Ishikawa (cell line): ENCODE data around the gene IL4R.

Source experiments
- TAF1 ChIP-seq: IDR thresholded peaks from 2 replicates; pipeline ENCODE4 v1.6.1; 2012; ENCODE audit warnings: low read depth, mild to moderate bottlenecking
- YY1 ChIP-seq: IDR thresholded peaks from 2 replicates; pipeline ENCODE4 v1.6.1; 2012; ENCODE audit warnings: low read depth
- ZBTB7A ChIP-seq: IDR thresholded peaks from 2 replicates; pipeline ENCODE4 v1.6.1; 2012; ENCODE audit warnings: low read depth

GRCh38 chr16:27407133-27407532 is 93.4 kb downstream of the IL4R start:
- TF ChIP-seq YY1 (no peak), ZBTB7A (no peak), TAF1 (no peak)
